ENCODE measurements around the gene CCDC9. TPM values are rescaled to one million over a fixed set of nuclear protein-coding genes. Genes with fewer than 3 reads are reported as not detected.

Gene CCDC9
- polyA plus RNA-seq, 3 donors, result 6.3 to 10.0 (median 7.6) TPM

GRCh38 chr19:47271949-47272348, 15.6 kb downstream of the CCDC9 start:
- Mint-ChIP-seq H3K4me3 (no peak overlapping the region), H3K9me3 (no peaks in the 10 kb centered on the region), H3K27me3 (ENCODE audit: low read depth in 3 of 3) (peaks cover 0 to 11% (median 3%) of the 10 kb centered on the region in 3 donors), H3K27ac (peak overlapping the region in 1 of 7 donors; percentile 30), H3K4me1 (peaks cover 25% of the 10 kb centered on the region), H3K36me3 (peaks cover 47 to 62% of the 10 kb centered on the region in 2 donors)
- Histone ChIP-seq H3K79me2 (ENCODE audit: insufficient read depth, low read length) (peaks cover 3% of the 10 kb centered on the region), H3K36me3 (replicated peaks in 1 of 2; ENCODE audit: control insufficient read depth in 1 of 2, insufficient read depth in 2 of 2, low read length in 2 of 2) (peaks cover 39 to 40% of the 10 kb centered on the region in 2 donors), H3K27ac (ENCODE audit: low read depth in 1 of 2, low read length in 2 of 2) (no peak overlapping the region), H3K4me3 (replicated peaks in 1 of 3; ENCODE audit: low read depth in 2 of 3, low read length in 3 of 3) (no peak overlapping the region), H3K9ac (ENCODE audit: insufficient read depth, low read length, poor library complexity, severe bottlenecking) (no peak overlapping the region), H3K27me3 (ENCODE audit: control insufficient read depth in 2 of 2, insufficient read depth in 2 of 2, low read length in 2 of 2) (peaks cover 0 to 3% of the 10 kb centered on the region in 2 donors), H3K4me1 (ENCODE audit: control insufficient read depth in 1 of 2, insufficient read depth in 2 of 2, low read length in 2 of 2) (peaks cover 15 to 34% of the 10 kb centered on the region in 2 donors), H3K4me2 (replicated peaks; ENCODE audit: extremely low read depth, low read length, poor library complexity, severe bottlenecking) (no peak overlapping the region), H2AFZ (ENCODE audit: insufficient read depth, low read depth, low read length, poor library complexity, severe bottlenecking) (no peak overlapping the region), H4K20me1 (ENCODE audit: insufficient read depth, low read length) (peaks cover 19% of the 10 kb centered on the region), H3K9me3 (replicated peaks in 1 of 2; ENCODE audit: control insufficient read depth in 1 of 2, insufficient read depth in 1 of 2, low read length in 2 of 2) (no peaks in the 10 kb centered on the region)
- WGBS (ENCODE audit: insufficient coverage), result 47% methylated on average over 5 of the region's 6 CpGs
- intact Hi-C loops (cut with micrococcal nuclease), result loop anchor here (5.0 to 10.0 kb wide), 5 partner anchors 210 to 473 kb away; partner anchors contain the start of genes KPTN (in 1 of the 2), NAPA (in 1 of the 2) and NOP53 (in 1 of the 2)
- no peak for TF ChIP-seq CTCF (IDR thresholded peaks at IDR 0.05)
- DNase-seq, result no peak

GRCh38 chr19:47272448-47273312, 16.4 kb downstream of the CCDC9 start:
- Histone ChIP-seq H3K27me3 (ENCODE audit: control insufficient read depth in 2 of 2, insufficient read depth in 2 of 2, low read length in 2 of 2) (peaks cover 0 to 3% of the 10 kb centered on the region in 2 donors), H3K9me3 (replicated peaks in 1 of 2; ENCODE audit: control insufficient read depth in 1 of 2, insufficient read depth in 1 of 2, low read length in 2 of 2) (no peaks in the 10 kb centered on the region), H3K4me3 (replicated peaks in 1 of 3; ENCODE audit: low read depth in 2 of 3, low read length in 3 of 3) (peak overlapping the region; percentile 68 to 98 (median 74)), H3K4me1 (ENCODE audit: control insufficient read depth in 1 of 2, insufficient read depth in 2 of 2, low read length in 2 of 2) (peaks cover 15 to 34% of the 10 kb centered on the region in 2 donors), H3K9ac (ENCODE audit: insufficient read depth, low read length, poor library complexity, severe bottlenecking) (peak overlapping the region; percentile 90), H3K36me3 (replicated peaks in 1 of 2; ENCODE audit: control insufficient read depth in 1 of 2, insufficient read depth in 2 of 2, low read length in 2 of 2) (peaks cover 32 to 33% of the 10 kb centered on the region in 2 donors), H3K4me2 (replicated peaks; ENCODE audit: extremely low read depth, low read length, poor library complexity, severe bottlenecking) (peak overlapping the region; percentile 98), H3K27ac (ENCODE audit: low read depth in 1 of 2, low read length in 2 of 2) (peak overlapping the region; percentile 9 to 96), H4K20me1 (ENCODE audit: insufficient read depth, low read length) (peaks cover 14% of the 10 kb centered on the region), H3K79me2 (ENCODE audit: insufficient read depth, low read length) (peaks cover 3% of the 10 kb centered on the region), H2AFZ (ENCODE audit: insufficient read depth, low read depth, low read length, poor library complexity, severe bottlenecking) (peak overlapping the region; percentile 92)
- Mint-ChIP-seq H3K4me3 (peak overlapping the region; percentile 91 to 95), H3K4me1 (peaks cover 25% of the 10 kb centered on the region), H3K27me3 (ENCODE audit: low read depth in 3 of 3) (peaks cover 0 to 11% (median 3%) of the 10 kb centered on the region in 3 donors), H3K36me3 (peaks cover 40 to 56% of the 10 kb centered on the region in 2 donors), H3K27ac (peak overlapping the region; percentile 57 to 96 (median 81)), H3K9me3 (no peaks in the 10 kb centered on the region)
- no peak for TF ChIP-seq CTCF (IDR thresholded peaks at IDR 0.05)
- no peak for DNase-seq
- intact Hi-C loops (cut with micrococcal nuclease), result loop anchor here (1.0 to 10.0 kb wide), 6 partner anchors 15 to 472 kb away; partner anchors contain the start of genes KPTN (in 1 of the 2), NAPA (in 1 of the 2) and NOP53 (in 1 of the 2)
- 33% methylated on average over 32 of the region's 42 CpGs for WGBS (ENCODE audit: insufficient coverage)
